ENCODE data around the gene TMEM266. TPM values are rescaled to one million over a fixed set of nuclear protein-coding genes. Genes with fewer than 3 reads are reported as not detected.

The TMEM266 gene
- total RNA-seq, 4 donors from 2014 or later: 1.4 to 3.1 (median 2.3) TPM

DNA sequence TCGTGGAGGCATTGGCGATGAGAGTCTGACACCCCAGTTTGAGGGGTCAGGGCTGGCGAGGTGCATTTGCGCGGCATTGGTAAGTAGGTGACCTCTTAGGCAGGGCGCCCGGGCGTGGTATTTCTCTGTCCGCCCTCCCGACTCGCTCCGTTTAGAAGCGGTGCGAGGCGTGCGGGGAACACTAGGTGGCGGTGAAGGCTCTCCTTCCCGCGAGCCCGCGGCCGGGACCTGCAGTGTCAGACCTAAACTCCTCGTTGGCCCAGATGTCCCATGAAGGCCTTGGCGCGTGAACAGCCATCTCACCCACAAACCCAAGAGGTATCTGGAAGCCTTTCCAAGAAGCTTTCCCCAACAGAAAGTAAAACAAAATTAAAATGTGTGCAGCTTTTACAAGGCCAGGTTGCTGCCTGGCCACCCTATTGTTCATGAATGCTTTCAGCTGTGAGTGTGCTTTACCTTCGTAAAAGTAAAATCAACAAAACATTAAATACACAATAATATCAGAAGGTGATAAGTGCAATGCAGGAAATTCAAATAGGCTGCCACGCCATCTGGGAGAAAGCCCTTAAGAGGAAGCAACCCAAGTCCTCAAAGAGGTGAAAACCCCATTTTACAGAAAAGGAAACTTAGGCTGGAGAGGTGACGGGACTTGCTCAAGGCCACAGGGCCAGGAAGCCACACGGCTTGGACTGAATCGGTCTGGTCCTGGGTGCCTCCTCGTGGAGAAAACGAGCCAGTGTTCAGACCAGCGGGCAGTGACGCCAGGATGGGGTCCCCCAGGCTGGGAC is 131.2 kb downstream of the TMEM266 start:
- 20% methylated on average over 31 of the region's 34 CpGs for WGBS
- peaks cover 38% of the 10 kb centered on the region for H3K4me1 ChIP-seq
- peaks cover 3% of the 10 kb centered on the region for H3K27me3 ChIP-seq
- TF ChIP-seq POLR2A (IDR thresholded peaks at IDR 0.05) (no peak), EP300 (IDR thresholded peaks at IDR 0.05) (no peak)
- TF ChIP-seq, protein P1, sequence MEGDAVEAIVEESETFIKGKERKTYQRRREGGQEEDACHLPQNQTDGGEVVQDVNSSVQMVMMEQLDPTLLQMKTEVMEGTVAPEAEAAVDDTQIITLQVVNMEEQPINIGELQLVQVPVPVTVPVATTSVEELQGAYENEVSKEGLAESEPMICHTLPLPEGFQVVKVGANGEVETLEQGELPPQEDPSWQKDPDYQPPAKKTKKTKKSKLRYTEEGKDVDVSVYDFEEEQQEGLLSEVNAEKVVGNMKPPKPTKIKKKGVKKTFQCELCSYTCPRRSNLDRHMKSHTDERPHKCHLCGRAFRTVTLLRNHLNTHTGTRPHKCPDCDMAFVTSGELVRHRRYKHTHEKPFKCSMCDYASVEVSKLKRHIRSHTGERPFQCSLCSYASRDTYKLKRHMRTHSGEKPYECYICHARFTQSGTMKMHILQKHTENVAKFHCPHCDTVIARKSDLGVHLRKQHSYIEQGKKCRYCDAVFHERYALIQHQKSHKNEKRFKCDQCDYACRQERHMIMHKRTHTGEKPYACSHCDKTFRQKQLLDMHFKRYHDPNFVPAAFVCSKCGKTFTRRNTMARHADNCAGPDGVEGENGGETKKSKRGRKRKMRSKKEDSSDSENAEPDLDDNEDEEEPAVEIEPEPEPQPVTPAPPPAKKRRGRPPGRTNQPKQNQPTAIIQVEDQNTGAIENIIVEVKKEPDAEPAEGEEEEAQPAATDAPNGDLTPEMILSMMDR (IDR thresholded peaks at IDR 0.05): peak; percentile 78 to 87
- H3K9me3 ChIP-seq: no peaks in the 10 kb centered on the region
- H3K27ac ChIP-seq: no peak overlapping the region
- peak; percentile 86 to 92 for DNase-seq (ENCODE audit: low spot score in 2 of 2)
- peak overlapping the region; percentile 33 for H3K4me3 ChIP-seq
- no peaks in the 10 kb centered on the region for H3K36me3 ChIP-seq

DNA sequence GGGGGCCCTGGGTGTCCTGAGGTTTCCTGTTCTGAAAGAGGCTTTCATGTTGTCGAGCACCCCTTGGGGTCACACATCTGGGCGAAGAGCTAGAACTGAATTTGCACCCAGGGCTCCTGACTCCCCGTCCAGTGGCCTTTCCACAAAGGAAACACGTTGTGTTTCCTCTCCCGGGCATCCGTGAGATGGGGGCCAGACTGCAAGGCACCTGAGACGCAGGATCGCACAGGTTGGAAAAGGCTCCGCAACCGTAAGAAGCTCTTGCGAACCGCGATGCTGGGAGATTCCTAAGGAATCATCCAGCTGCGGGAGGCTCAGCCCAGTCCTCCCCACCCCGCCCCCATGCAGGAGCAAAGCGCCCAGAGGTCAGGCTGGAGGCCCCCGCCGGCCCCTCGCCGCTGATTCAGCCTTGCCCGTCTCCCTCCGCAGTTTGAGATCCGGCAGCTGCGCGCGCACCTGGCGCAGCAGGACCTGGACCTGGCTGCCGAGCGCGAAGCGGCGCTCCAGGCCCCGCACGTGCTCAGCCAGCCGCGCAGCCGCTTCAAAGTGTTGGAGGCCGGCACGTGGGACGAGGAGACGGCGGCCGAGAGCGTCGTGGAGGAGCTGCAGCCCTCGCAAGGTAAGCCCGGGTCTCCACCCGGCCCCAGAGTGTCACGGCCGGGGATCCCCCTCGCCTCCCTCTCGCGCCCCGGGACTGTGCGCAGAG is 131.9 kb downstream of the TMEM266 start:
- TF ChIP-seq EP300 (IDR thresholded peaks at IDR 0.05): no peak
- TF ChIP-seq, protein P1 (IDR thresholded peaks at IDR 0.05): no peak
- TF ChIP-seq POLR2AphosphoS5 (IDR thresholded peaks at IDR 0.05): no peak
- no peak for TF ChIP-seq POLR2A (IDR thresholded peaks at IDR 0.05)
- Histone ChIP-seq H3K9me3 (no peaks in the 10 kb centered on the region), H3K4me3 (no peak overlapping the region), H3K27ac (no peak overlapping the region), H3K36me3 (no peaks in the 10 kb centered on the region), H3K27me3 (peaks cover 3% of the 10 kb centered on the region), H3K4me1 (peaks cover 42% of the 10 kb centered on the region)
- WGBS: 94% methylated on average over 20 of the region's 55 CpGs
- no peak for DNase-seq (ENCODE audit: low spot score in 2 of 2)

DNA sequence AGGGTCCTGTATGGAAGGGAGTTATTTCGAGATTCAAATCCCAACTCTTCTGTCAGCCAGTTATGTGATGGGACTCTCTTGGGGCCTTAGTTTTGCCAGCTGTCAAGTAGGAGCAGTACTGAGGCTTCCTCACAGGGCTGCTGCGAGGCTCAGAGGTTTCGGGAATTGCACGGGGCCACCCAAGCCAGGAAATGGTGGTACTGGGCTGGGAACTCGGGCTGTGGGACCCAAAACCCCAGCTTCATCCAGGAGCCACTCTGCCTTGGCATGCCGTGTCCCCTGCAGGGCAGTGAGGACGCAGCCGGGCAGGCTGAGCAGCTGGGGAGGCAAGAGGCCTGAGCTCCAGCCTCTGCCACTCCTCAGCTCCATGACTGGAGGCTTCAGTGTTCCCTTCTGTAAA is 132.9 kb downstream of the TMEM266 start:
- Histone ChIP-seq H3K4me1 (peaks cover 53% of the 10 kb centered on the region), H3K4me3 (no peak overlapping the region), H3K27ac (no peak overlapping the region), H3K27me3 (peaks cover 3% of the 10 kb centered on the region), H3K36me3 (no peaks in the 10 kb centered on the region), H3K9me3 (no peaks in the 10 kb centered on the region)
- 90% methylated on average over 7 of the region's 8 CpGs for WGBS
- no peak for DNase-seq (ENCODE audit: low spot score in 2 of 2)
- TF ChIP-seq, protein P1 (IDR thresholded peaks at IDR 0.05): no peak
- TF ChIP-seq POLR2A (IDR thresholded peaks at IDR 0.05): no peak
- no peak for TF ChIP-seq POLR2AphosphoS5 (IDR thresholded peaks at IDR 0.05)
- TF ChIP-seq EP300 (IDR thresholded peaks at IDR 0.05): no peak

DNA sequence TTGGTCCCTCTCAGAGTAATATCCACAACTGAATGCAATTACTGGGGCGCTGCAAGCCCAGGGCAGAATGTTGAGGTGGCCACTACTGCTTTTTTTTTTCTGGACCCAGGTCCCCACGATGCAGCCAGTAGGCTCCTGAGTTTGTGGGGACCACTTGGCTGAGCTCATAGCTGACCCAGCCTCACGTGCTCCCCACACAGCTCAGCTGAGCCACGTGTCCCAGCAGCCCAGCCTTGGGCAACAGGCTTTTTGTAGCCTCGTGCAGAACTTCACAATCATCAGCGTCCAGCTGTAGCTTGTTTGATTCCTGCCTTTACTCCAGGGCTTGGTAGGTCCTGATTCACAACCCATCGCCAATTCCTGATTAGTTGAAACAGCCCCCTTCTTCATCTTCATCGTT is 134.1 kb downstream of the TMEM266 start:
- H3K4me1 ChIP-seq: peaks cover 65% of the 10 kb centered on the region

More for the DNA sequence above, 134.1 kb downstream of the TMEM266 start:
- H3K27me3 ChIP-seq: peaks cover 3% of the 10 kb centered on the region
- 70% methylated on average over 8 of the region's 8 CpGs for WGBS
- no peak overlapping the region for H3K27ac ChIP-seq
- TF ChIP-seq EP300 (IDR thresholded peaks at IDR 0.05) (no peak), POLR2AphosphoS5 (IDR thresholded peaks at IDR 0.05) (no peak), POLR2A (IDR thresholded peaks at IDR 0.05) (no peak)
- TF ChIP-seq, protein P1 (IDR thresholded peaks at IDR 0.05): no peak
- no peaks in the 10 kb centered on the region for H3K36me3 ChIP-seq
- H3K9me3 ChIP-seq: no peaks in the 10 kb centered on the region
- no peak overlapping the region for H3K4me3 ChIP-seq
- DNase-seq (ENCODE audit: low spot score in 2 of 2): no peak

Data from suprapubic skin (tissue), 4 donors.